ENCODE data around the gene ISCU. TPM values are rescaled to one million over a fixed set of nuclear protein-coding genes. Genes with fewer than 3 reads are reported as not detected.

Gene ISCU
- total RNA-seq, 1 donor from 2014 or later: 134 TPM

GRCh38 chr12:108609537-108610335, 47.3 kb downstream of the ISCU start:
- Histone ChIP-seq H3K4me3 (ENCODE audit: low read depth, low read length) (no peak overlapping the region), H3K27me3 (ENCODE audit: control insufficient read depth, insufficient read depth, low read length) (no peaks in the 10 kb centered on the region), H3K36me3 (ENCODE audit: control insufficient read depth, insufficient read depth, low read length) (no peaks in the 10 kb centered on the region)
- no peak for TF ChIP-seq CTCF (IDR thresholded peaks at IDR 0.05; ENCODE audit: insufficient read depth, low read length, poor library complexity, severe bottlenecking)
- DNase-seq (ENCODE audit: low read depth): no peak

GRCh38 chr12:108610336-108610815, 48.0 kb downstream of the ISCU start:
- no peak for TF ChIP-seq CTCF (IDR thresholded peaks at IDR 0.05; ENCODE audit: insufficient read depth, low read length, poor library complexity, severe bottlenecking)
- no peak for DNase-seq (ENCODE audit: low read depth)
- H3K27me3 ChIP-seq (ENCODE audit: control insufficient read depth, insufficient read depth, low read length): no peaks in the 10 kb centered on the region
- no peaks in the 10 kb centered on the region for H3K36me3 ChIP-seq (ENCODE audit: control insufficient read depth, insufficient read depth, low read length)
- no peak overlapping the region for H3K4me3 ChIP-seq (ENCODE audit: low read depth, low read length)

- TF ChIP-seq CTCF (IDR thresholded peaks at IDR 0.05; ENCODE audit: insufficient read depth, low read length, poor library complexity, severe bottlenecking): no peak
- no peaks in the 10 kb centered on the region for H3K27me3 ChIP-seq (ENCODE audit: control insufficient read depth, insufficient read depth, low read length)
- H3K36me3 ChIP-seq (ENCODE audit: control insufficient read depth, insufficient read depth, low read length): no peaks in the 10 kb centered on the region
- no peak for DNase-seq (ENCODE audit: low read depth)
- no peak overlapping the region for H3K4me3 ChIP-seq (ENCODE audit: low read depth, low read length)
Observed at GRCh38 chr12:108610856-108611605, 48.6 kb downstream of the ISCU start.

- no peaks in the 10 kb centered on the region for H3K36me3 ChIP-seq (ENCODE audit: control insufficient read depth, insufficient read depth, low read length)
- peak; percentile 90 for DNase-seq (ENCODE audit: low read depth)
- no peaks in the 10 kb centered on the region for H3K27me3 ChIP-seq (ENCODE audit: control insufficient read depth, insufficient read depth, low read length)
- H3K4me3 ChIP-seq (ENCODE audit: low read depth, low read length): no peak overlapping the region
- TF ChIP-seq CTCF (IDR thresholded peaks at IDR 0.05; ENCODE audit: insufficient read depth, low read length, poor library complexity, severe bottlenecking): peak; percentile 44
Observed at GRCh38 chr12:108611884-108612415, 49.6 kb downstream of the ISCU start.

- Histone ChIP-seq H3K27me3 (ENCODE audit: control insufficient read depth, insufficient read depth, low read length) (no peaks in the 10 kb centered on the region), H3K36me3 (ENCODE audit: control insufficient read depth, insufficient read depth, low read length) (no peaks in the 10 kb centered on the region), H3K4me3 (ENCODE audit: low read depth, low read length) (no peak overlapping the region)
- DNase-seq (ENCODE audit: low read depth): no peak
- no peak for TF ChIP-seq CTCF (IDR thresholded peaks at IDR 0.05; ENCODE audit: insufficient read depth, low read length, poor library complexity, severe bottlenecking)
Observed at GRCh38 chr12:108612788-108613282, 50.4 kb downstream of the ISCU start.
